Fibroblast of mammary gland (primary cell): ENCODE results near the gene CNTLN.
A peak's percentile ranks its signal among the peaks of the same experiment; 100 is the strongest.
"Not testable (repeated sequence)": the region's sequence is repeated elsewhere in the genome, so short reads cannot be mapped to it uniquely, and the experiment has no call there.

ENCODE experiments used
- DNase-seq: peaks from one replicate; pipeline ENCODE4 v3.0.0-alpha.2; 2010; ENCODE audit warnings: low read depth
- H3K4me3 ChIP-seq: 2 replicates; pipeline ENCODE4 v1.5.1; 2011; ENCODE audit warnings: low read depth, mild to moderate bottlenecking, low read length, moderate library complexity; ENCODE audit not compliant: control insufficient read depth
- CTCF ChIP-seq: conservative IDR thresholded peaks from 2 replicates; pipeline ENCODE4 v1.5.1; 2011; ENCODE audit warnings: low read depth, low read length, inconsistent platforms; ENCODE audit not compliant: control insufficient read depth, insufficient read depth

The CNTLN gene

GRCh38 chr9:17246770-17247169 is 111.9 kb downstream of the CNTLN start:
- no peak for TF ChIP-seq CTCF
- H3K4me3 ChIP-seq: no peak overlapping the region
- no peak for DNase-seq

- DNase-seq: peak; percentile 8
- no peak for TF ChIP-seq CTCF
- H3K4me3 ChIP-seq: no peak overlapping the region
Measured at GRCh38 chr9:17251100-17251499, 116.3 kb downstream of the CNTLN start.

GRCh38 chr9:17268531-17269188 is 133.8 kb downstream of the CNTLN start:
- DNase-seq, H3K4me3 ChIP-seq: not testable (repeated sequence)

- no peak overlapping the region for H3K4me3 ChIP-seq
- DNase-seq: no peak
- TF ChIP-seq CTCF: no peak
Measured at GRCh38 chr9:17269799-17270198, 135.0 kb downstream of the CNTLN start.

- TF ChIP-seq CTCF: no peak
- no peak for DNase-seq
- no peak overlapping the region for H3K4me3 ChIP-seq
Measured at GRCh38 chr9:17272536-17272935, 137.7 kb downstream of the CNTLN start.

DNA sequence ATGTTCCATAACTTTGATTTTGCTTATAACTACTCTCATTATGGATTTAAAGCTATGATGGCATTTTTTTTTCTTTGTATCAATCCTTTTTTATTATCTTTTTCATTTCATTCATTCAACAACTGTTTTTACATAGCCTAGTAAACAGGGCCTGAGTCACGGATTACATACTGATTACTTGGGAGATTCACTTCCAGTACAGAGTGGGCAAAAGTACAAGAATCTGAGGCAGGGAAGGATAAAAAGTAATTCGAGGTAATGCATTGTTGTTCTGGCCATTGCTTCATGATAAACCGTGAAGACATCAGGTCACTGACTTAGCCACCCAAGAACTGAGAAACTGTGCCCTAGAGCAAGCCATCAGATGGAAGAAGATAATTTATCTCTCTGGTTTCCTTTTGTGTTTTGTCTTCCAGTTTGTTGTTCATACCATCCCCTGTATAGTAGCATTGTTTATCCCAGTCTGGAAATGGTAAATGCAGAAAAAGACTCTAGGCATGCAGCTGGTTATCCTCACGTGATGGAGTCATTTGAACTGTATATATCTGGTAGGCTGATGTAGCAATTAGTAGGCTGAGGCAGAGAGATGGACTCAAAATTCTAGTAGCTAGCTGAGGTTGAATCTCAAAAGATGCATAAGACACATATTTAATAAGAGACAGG is 145.6 kb downstream of the CNTLN start:
- no peak overlapping the region for H3K4me3 ChIP-seq
- DNase-seq: peak; percentile 66
- TF ChIP-seq CTCF: no peak

GRCh38 chr9:17290673-17291072 is 155.8 kb downstream of the CNTLN start:
- not testable (repeated sequence) for DNase-seq, H3K4me3 ChIP-seq

DNA sequence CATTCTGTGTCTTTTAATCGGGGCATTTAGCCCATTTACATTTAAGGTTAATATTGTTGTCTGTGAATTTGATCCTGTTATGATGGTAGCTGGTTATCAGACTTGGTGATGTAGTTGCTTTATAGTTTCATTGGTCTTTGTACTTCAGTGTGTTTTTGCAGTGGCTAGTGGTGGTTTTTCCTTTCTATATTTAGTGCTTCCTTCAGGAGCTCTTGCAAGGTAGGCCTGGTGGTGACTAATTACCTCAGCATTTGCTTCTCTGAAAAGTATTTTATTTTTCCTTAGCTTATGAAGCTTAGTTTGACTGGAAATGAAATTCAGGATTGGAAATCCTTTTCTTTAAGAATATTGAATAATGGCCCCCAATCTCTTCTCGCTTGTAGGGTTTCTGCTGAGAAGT is 156.9 kb downstream of the CNTLN start:
- no peak for TF ChIP-seq CTCF
- H3K4me3 ChIP-seq: no peak overlapping the region
- no peak for DNase-seq
